ENCODE results near the gene AFF3.
"Not testable (repeated sequence)": the region's sequence is repeated elsewhere in the genome, so short reads cannot be mapped to it uniquely, and the experiment has no call there.

Gene AFF3

GRCh38 chr2:99743146-99743545, 399.2 kb downstream of the AFF3 start:
- no peak for DNase-seq (ENCODE audit: low read depth)

GRCh38 chr2:99737537-99737936, 404.9 kb downstream of the AFF3 start:
- no peak for DNase-seq (ENCODE audit: low read depth)

GRCh38 chr2:99735753-99736152, 406.6 kb downstream of the AFF3 start:
- DNase-seq (ENCODE audit: low read depth), result no peak

- not testable (repeated sequence) for DNase-seq (ENCODE audit: low read depth)
Observed at GRCh38 chr2:99735314-99735713, 407.1 kb downstream of the AFF3 start.

GRCh38 chr2:99734236-99734635, 408.2 kb downstream of the AFF3 start:
- DNase-seq (ENCODE audit: low read depth), result no peak

- no peak for DNase-seq (ENCODE audit: low read depth)
Observed at GRCh38 chr2:99729104-99730025, 413.0 kb downstream of the AFF3 start.

- DNase-seq (ENCODE audit: low read depth), result no peak
Observed at GRCh38 chr2:99728166-99728565, 414.2 kb downstream of the AFF3 start.

- no peak for DNase-seq (ENCODE audit: low read depth)
Observed at GRCh38 chr2:99727199-99727598, 415.2 kb downstream of the AFF3 start.

GRCh38 chr2:99726691-99727090, 415.7 kb downstream of the AFF3 start:
- no peak for DNase-seq (ENCODE audit: low read depth)

GRCh38 chr2:99725820-99726219, 416.6 kb downstream of the AFF3 start:
- no peak for DNase-seq (ENCODE audit: low read depth)

GRCh38 chr2:99722476-99722875, 419.9 kb downstream of the AFF3 start:
- no peak for DNase-seq (ENCODE audit: low read depth)

- no peak for DNase-seq (ENCODE audit: low read depth)
Observed at GRCh38 chr2:99719102-99719501, 423.3 kb downstream of the AFF3 start.

GRCh38 chr2:99715956-99716355, 426.4 kb downstream of the AFF3 start:
- DNase-seq (ENCODE audit: low read depth), result no peak

- no peak for DNase-seq (ENCODE audit: low read depth)
Observed at GRCh38 chr2:99714349-99714748, 428.0 kb downstream of the AFF3 start.

GRCh38 chr2:99711144-99711543, 431.2 kb downstream of the AFF3 start:
- no peak for DNase-seq (ENCODE audit: low read depth)

- DNase-seq (ENCODE audit: low read depth), result no peak
Observed at GRCh38 chr2:99710721-99711120, 431.7 kb downstream of the AFF3 start.

- DNase-seq (ENCODE audit: low read depth), result no peak
Observed at GRCh38 chr2:99709229-99709628, 433.2 kb downstream of the AFF3 start.

- DNase-seq (ENCODE audit: low read depth), result no peak
Observed at GRCh38 chr2:99708231-99708630, 434.2 kb downstream of the AFF3 start.

- DNase-seq (ENCODE audit: low read depth), result no peak
Observed at GRCh38 chr2:99707592-99707991, 434.8 kb downstream of the AFF3 start.

- no peak for DNase-seq (ENCODE audit: low read depth)
Observed at GRCh38 chr2:99706735-99707134, 435.7 kb downstream of the AFF3 start.

GRCh38 chr2:99701503-99701902, 440.9 kb downstream of the AFF3 start:
- no peak for DNase-seq (ENCODE audit: low read depth)

- DNase-seq (ENCODE audit: low read depth), result no peak
Observed at GRCh38 chr2:99700482-99701398, 441.6 kb downstream of the AFF3 start.

GRCh38 chr2:99698896-99699295, 443.5 kb downstream of the AFF3 start:
- DNase-seq (ENCODE audit: low read depth), result no peak

Measured in HS-27A (cell line).